GM19397 (cell line): ENCODE results near the gene MRPL52.
"Not testable (repeated sequence)": the region's sequence is repeated elsewhere in the genome, so short reads cannot be mapped to it uniquely, and the experiment has no call there.

Experiments
- ATAC-seq: cut with Tn5 transposase; IDR thresholded peaks from one replicate; pipeline ENCODE4 v1.9.1; 2021; ENCODE audit warnings: mild to moderate bottlenecking, moderate library complexity; ENCODE audit not compliant: unreplicated experiment

Gene MRPL52

GRCh38 chr14:22829661-22830442 lies at the start of gene MRPL52:
MRPL52 (plus strand) TSS chr14:22829887; CDS start chr14:22829913, 26 bp downstream.
- peak; percentile 90 for ATAC-seq

- ATAC-seq: no peak
Observed at GRCh38 chr14:22780105-22780679, 49.5 kb upstream of the MRPL52 start.

GRCh38 chr14:22780941-22781300 lies 48.8 kb upstream of the MRPL52 start:
- ATAC-seq: no peak

- no peak for ATAC-seq
Observed at GRCh38 chr14:22781301-22781991, 48.2 kb upstream of the MRPL52 start.

- no peak for ATAC-seq
Observed at GRCh38 chr14:22786685-22787084, 43.0 kb upstream of the MRPL52 start.

GRCh38 chr14:22791301-22791700 lies 38.4 kb upstream of the MRPL52 start:
- no peak for ATAC-seq

GRCh38 chr14:22792158-22792557 lies 37.5 kb upstream of the MRPL52 start:
- ATAC-seq: no peak

GRCh38 chr14:22793550-22793949 lies 36.1 kb upstream of the MRPL52 start:
- ATAC-seq: not testable (repeated sequence)

GRCh38 chr14:22793976-22794375 lies 35.7 kb upstream of the MRPL52 start:
- ATAC-seq: no peak

GRCh38 chr14:22794551-22794951 lies 35.1 kb upstream of the MRPL52 start:
- ATAC-seq: no peak

- ATAC-seq: no peak
Observed at GRCh38 chr14:22796087-22796707, 33.5 kb upstream of the MRPL52 start.

GRCh38 chr14:22797017-22797917 lies 32.4 kb upstream of the MRPL52 start:
- ATAC-seq: no peak

- ATAC-seq: no peak
Observed at GRCh38 chr14:22798528-22798927, 31.2 kb upstream of the MRPL52 start.

GRCh38 chr14:22800346-22800745 lies 29.3 kb upstream of the MRPL52 start:
- ATAC-seq: no peak

GRCh38 chr14:22801716-22802115 lies 28.0 kb upstream of the MRPL52 start:
- ATAC-seq: no peak

- peak; percentile 45 for ATAC-seq
Observed at GRCh38 chr14:22802860-22803686, 26.6 kb upstream of the MRPL52 start.

- peak; percentile 43 for ATAC-seq
Observed at GRCh38 chr14:22803687-22803974, 26.1 kb upstream of the MRPL52 start.

- ATAC-seq: not testable (repeated sequence)
Observed at GRCh38 chr14:22805235-22805634, 24.5 kb upstream of the MRPL52 start.

- ATAC-seq: no peak
Observed at GRCh38 chr14:22807432-22808087, 22.1 kb upstream of the MRPL52 start.
